HG02678 (cell line): ENCODE measurements around the gene KLRK1.
"Not testable (repeated sequence)": the region's sequence is repeated elsewhere in the genome, so short reads cannot be mapped to it uniquely, and the experiment has no call there.

Source experiments
- ATAC-seq: cut with Tn5 transposase; IDR thresholded peaks from one replicate; pipeline ENCODE4 v1.9.1; 2021; ENCODE audit warnings: mild to moderate bottlenecking, moderate library complexity; ENCODE audit not compliant: unreplicated experiment

KLRK1 gene

DNA sequence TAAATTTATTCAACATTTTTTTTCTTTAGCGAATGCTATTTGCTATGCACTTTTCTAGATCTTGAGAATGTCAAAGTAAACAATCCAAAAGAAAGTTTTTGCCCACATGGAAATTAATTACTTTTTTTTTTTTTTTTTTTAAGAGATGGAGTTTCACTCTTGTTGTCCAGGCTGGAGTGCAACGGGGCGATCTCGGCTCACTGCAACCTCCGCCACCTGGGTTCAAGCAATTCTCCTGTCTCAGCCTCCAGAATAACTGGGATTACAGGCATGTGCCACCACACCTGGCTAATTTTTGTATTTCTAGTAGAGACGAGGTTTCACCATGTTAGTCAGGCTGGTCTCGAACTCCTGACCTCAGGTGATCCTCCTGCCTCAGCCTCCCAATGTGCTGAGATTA lies 1.1 kb upstream of the KLRK1 start:
- ATAC-seq, result not testable (repeated sequence)

DNA sequence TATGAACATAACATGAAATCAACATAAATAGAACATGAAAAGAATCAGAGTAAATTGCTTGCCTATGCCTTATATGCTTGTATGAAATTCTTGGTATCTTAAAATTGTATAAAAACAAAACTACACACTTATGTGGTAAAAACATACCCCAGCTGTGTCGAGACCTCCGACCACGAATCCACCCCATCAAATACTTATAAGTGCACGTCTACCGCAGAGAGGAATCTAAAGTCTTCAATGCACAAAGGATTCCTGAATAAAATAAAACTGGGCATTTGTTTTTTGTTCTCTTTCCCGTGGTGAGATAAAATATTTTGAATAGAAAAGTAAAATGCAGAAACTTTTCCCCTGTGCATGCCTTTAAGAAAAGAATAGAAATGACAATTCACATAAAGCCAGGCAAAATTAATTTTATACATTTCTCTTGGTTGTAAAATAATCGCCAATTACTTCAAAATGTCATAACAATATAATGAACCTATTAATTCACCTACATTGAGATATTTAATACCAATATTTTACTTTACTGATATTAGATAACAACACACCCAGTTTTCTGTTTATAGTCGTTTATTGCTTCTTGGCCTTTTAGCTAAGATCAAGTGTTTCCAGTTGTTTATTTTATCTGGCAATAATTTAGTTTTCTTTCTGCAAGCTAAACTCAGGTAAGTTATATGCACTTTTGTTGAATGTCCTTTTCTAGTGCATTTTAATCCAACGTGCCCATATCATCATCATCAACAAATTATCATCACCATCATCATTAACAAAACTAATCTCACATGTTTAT lies 1.0 kb downstream of the KLRK1 start:
- ATAC-seq, result no peak

DNA sequence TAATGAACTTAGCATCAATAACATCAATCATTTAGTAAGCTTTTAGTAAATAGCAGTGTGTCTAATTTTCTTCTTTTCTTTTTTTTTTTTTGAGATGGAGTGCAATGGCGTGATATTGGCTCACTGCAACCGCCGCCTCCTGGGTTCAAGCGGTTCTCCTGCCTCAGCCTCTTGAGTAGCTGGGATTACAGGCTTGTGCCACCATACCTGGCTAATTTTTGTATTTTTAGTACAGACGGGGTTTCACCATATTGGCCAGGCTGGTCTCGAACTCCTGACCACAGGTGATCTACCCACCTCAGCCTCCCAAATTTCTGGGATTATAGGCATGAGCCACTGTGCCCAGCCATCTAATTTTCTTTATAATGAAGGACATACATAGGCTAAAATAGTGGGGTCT lies 2.3 kb downstream of the KLRK1 start:
- not testable (repeated sequence) for ATAC-seq

DNA sequence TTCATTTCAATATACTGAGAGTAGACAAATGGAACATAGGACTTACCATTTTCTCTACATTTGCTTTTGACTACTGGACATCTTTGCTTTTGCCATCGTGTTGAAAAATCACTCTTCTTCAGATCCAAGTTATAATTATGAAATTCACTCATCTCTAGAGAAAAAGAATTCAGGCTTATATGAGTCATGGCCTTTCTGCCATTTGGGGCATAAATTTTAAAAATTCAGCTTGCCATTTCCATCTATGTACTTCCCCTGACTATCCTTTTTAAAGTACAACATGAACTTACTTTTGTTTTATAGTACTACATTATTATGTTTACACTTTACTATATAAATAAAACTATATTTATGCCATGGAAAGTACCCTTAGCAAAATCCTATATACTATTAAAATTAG lies 3.0 kb downstream of the KLRK1 start:
- ATAC-seq, result no peak

DNA sequence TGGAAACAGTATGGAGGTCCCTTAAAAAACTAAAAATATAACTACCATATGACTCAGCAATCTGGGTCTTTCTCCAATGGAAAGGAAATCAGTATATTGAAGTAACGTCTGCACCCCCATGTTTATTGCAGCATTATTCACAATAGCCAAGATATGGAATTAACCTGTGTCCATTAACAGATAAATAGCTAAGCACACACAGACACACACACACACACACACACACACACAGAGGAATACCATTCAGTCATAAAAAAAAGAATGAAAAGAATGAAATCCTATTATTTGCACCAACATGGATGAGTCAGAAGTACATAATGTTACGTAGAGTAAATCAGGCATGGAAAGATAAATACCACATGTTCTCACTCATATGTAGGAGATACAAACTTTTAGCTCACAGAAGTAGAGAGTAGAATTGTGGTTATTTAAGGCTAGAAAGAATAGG lies 4.7 kb downstream of the KLRK1 start:
- ATAC-seq, result no peak

DNA sequence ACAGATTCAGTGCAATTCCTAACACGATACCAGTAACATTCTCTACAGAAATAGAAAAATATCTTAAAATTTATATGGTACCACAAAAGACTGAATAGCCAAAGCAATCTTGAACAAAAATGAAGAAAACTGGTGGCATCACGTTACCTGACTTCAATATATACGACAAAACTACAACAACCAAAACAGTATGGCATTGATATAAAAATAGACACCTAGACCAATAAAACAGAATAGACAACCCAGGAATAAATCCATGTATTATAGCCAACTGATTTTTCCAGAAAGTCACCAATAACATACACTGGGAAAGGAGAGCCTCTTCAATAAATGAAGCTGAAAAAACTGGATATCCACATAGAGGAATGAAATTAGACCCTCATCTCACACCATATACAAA lies 5.7 kb downstream of the KLRK1 start:
- no peak for ATAC-seq

DNA sequence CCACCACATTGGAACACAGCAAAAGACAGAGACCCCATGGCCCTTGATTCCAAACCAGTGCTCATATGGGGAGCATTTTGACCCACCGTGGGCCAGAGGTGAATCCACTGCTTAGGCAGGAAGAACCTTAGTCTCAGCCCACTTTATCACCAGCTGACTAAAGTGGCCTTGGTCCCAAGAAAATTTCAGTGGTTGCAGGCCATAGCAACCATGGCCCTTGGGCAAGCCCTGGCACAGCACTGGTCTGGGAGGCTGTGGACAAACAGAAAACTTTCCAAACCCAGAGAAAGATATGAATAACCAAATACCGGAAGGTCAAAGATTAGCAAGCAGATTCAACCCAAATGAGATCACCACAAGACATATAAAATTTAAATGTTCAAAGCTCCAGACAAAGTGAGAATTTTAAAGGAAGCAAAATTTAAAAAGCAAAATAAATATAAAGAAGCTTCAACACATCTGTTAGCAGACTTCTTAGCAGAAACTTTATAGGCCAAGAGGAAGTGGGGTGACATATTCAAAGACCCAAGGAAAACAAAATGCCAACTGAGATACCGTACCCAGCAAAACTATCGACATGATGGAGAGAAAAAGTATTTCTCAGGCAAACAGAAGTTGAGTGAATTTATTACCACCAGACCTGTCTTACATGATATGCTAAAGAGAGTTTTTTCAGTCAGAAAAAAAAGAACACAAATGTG lies 7.8 kb downstream of the KLRK1 start:
- ATAC-seq, result no peak

DNA sequence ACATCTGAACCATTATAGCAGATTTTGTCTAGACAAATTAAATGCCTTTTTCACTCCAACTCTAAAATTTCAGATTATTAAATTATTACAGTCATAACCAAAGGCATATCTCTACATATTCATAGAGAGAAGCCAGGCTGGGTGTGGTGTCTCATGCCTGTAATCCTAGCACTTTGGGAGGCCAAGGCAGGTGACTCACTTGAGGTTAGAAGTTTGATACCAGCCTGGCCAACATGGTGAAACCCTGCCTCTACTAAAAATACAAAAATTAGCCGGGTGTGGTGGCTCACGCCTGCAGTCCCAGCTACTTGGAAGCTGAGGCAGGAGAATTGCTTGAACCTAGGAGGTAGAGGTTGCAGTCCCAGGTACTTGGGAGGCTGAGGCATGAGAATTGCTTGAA lies 11.1 kb downstream of the KLRK1 start:
- ATAC-seq, result not testable (repeated sequence)

DNA sequence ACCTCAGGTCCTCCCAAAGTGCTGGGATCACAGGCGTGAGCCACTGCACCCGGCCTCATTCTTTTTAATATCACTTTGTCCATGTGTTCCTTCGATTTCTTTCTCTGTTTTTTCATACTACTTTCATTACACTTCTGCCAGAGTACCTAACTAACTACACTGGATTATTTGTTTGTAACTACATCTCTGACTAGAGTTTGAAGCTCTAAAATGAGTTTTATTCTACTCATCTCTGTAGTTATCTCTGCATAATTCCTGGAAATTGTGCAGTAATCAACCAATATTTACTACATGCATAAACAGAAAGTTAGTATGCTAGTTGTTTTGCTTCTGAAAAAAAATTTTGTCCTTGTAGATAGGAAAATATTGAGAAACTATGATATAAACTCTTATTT lies 15.2 kb downstream of the KLRK1 start:
- no peak for ATAC-seq

DNA sequence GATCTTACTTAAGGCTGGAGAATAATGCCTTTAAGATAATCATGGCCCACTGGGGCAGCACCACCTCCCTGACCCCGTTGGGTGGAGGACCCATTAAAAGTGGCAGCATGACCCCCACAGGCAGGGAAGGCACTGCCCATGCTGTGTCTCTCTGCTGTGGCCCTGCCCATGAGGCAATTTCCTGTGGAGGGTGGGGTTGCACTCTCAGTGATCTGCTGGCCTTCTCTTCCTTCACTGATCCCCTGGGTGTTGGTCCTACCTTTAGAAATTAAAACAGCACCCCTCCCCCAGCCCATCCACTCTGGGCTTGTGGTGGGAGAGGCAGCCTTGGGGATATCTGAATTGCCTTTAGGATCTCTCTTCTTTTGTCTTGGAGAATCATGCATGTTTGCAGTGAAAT lies 17.3 kb downstream of the KLRK1 start:
- ATAC-seq, result no peak

DNA sequence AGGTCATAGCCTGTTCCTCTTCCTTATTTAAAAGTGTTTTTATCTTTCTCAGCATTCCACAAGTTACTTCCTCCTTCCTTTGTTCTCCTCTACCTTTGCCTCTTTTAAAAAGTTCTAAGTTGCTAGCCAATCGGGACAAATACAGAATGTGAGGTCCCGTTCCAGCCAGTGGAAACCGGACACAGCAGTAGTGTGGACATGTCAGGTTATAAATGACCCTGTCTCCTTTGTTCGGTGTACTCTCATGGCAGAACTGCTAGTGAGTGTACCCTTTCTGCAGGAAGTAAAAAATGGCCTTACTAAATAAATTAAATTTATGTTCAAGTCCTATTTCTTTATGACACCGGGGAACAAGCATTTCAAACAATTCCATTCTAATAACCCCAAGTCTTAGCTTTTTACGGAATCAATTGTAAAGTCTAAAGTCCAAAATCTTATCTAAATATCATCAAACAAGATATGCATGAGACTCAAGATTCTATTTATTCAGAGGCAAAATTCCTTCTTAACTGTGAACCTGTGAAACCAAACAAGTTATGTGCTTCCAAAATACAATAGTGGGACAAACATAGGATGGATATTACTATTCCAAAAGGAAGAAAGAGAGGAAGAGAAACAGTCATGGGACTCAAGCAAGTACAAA lies 17.8 kb downstream of the KLRK1 start:
- ATAC-seq, result not testable (repeated sequence)

DNA sequence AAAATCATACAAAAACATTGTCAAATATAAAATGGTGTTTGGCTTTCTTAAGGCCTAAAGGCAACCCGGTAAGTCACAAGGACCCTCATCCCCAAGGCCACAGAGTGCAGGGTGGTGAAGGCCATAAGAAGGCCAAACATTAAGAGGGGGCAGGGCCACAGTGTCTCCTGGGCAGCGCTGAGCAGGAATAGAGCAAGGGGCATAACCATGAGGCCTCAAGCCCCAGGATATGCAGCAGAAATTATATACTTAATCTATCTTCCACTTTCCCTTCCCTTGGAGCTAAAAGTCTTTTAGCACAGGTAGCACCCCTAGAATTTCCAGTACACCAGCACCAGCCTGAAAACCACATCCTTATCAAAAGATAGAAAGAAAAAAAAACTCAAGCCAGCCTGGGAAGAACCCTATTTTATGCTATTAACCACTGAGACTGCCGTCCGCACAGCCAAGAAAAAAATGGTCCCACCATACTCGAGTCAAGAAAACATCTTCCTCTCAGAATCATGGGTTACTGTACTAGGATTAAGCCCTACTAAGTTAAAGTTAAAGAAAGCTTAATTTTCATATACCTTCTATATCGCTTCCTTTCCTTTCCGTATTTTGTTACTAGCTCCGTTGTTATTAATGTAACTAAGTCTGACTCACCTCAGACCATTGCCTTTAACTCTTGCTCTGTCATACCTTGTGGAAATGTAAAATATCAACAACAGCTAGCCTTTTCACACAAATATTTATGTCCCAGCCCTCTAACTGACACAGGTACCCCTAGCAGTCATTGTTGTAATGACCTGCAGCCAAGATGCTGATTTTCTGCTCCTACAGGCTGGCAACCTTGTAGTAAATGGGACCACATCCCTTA lies 20.1 kb downstream of the KLRK1 start:
- no peak for ATAC-seq

DNA sequence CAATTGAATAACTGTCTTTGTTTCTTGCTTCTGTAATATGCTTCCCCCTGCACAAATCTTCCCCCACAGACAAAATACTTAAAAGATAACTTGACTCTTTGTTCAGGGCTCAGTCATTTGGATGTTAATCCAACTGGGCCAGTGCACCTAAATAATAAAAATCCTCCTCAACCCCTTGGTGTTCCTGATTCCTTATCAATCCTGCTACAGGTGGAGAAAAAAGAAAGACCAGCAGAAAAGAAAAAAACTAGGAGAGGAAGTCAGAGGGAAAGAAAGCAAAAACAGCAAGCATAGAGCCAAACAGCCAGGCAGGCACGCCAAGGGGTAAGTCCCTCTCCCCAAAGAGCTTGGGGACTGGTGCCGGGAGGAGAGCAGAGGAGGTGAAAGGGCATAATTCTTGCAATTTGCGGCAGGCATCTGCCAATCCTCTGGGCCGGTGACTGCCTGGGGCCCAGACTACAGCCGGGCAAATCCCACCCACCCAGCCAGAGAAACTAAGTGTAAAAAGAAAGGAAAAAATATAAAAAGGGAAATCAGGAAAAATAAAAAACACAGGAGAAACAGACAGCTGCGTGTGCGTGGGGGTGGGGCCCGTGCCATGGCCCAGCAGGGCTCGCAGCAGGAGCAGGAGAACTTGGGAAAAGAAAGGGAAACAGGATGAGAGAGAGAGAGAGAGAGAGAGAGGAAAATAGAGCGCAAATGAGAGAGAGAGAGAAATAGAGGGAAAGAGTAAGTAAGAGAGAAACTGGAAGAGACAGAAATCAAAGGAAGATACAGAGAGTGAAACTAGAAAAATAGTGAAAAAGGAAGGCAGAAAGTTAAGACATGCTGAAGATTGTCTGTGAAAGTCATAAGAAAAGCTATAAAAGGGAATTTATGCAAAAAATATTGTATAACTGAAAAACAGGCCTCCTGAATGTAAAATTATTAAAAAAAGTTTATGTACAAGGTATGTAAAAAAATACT lies 21.4 kb downstream of the KLRK1 start:
- no peak for ATAC-seq

DNA sequence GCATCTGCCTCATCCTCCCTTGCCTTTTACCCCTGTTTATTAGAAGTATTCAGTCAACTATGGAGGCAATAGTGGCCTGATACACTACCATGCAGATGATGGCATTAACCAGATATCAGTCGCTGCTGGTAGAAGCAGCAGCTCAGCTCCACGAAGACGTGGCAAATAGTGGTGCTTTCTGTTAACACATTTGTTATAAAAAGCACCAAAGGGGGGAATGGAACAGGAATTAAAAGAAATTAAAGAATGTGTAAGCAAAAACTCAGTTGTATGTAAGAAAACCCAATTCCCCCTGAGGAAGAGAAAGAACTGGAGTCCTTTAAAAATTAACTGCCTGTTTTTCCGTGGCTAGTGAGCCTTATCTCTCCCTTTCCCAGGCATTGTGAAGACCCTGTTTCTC lies 22.1 kb downstream of the KLRK1 start:
- ATAC-seq, result not testable (repeated sequence)

DNA sequence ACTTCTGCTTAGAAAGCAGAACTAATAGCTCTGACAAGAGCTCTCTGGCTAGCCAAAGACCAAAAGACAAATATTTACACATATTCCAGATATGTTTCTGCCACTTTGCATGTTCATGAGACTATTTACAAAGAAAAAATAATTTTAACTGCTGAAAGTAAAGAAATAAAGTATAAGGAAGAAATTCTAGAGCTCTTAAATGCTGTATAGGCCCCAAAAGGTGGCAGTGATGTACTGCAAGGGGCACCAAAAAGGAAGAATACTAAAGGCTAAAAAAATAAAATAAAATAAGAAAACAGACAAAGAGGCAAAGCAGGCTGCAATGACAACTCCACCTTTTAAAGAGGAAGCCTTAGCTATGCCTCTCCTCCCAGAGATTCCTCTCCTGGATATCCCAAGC lies 23.0 kb downstream of the KLRK1 start:
- no peak for ATAC-seq

DNA sequence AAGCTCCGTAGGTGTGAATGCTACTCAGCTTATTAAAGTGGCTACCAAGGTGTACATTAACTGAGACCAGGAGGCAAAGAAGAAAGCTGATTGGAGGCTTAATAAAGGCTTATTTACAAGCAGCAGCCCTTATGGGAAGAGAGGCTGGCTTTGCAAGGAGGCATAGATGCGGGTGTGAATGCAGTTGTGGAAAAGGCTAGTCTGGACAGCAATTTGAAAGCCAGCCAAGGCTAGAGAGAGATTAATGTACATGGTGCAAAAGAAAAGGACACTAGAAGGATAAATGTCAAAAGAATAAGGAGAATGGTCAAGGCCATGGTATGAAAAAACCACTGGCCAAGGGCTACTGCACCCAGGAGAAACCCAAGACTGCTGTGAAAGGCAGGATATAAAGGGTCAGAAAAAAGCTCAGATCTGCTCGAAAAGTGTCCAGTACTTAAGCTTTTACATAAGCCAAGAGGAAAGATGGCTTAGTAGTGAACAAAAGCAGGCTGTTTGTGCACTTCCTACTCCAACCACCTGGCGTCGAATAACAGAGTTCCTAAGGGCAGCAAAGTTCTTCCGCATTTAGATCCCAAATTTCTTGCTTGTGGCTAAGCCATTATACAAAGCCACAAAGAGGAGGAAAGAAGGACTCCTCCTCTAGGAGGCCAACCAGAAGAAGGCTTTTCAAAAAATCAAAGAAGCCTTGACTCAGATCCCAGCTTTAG lies 24.0 kb downstream of the KLRK1 start:
- ATAC-seq, result no peak

DNA sequence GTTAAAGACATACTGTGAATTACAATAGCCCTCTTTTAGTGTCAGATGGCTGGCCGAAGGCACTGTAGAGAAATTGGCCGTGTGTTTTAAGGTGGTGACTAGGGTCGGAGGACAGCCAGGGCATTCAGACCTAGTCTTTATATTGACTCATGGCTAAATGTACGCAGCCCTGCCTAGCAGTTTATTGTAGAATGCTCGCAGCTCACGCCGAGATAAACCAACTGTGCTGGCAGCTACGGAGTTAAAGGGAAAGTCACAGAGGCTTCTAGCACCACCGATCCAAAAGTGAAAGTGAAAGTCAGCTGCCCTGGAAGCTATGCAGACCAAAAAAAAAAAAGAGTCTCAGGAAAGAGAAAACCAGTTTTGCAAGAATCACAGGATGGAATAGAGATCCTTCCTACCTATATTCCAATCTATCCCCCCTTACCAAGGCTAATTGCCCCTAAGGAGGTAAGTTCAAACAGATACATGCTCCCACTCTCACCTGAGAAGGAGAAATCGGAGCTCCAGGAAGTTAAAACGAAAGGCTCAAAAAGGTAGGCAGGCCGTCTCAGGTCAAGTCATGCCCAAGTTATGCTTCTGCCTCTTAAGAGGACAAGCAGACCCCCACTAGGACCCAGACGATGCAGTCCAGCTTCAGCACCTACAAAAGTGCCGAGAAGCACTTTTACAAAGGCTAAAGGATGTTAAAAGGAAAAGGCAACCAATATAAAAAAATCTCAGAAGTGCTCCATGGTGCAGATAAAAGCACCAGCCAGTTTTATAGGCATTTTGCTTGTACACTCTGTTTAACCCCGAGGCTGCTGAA lies 24.8 kb downstream of the KLRK1 start:
- peak; percentile 52 for ATAC-seq
